GM21381 (cell line): ENCODE data around the gene UBXN6.

Experiments
- ATAC-seq: cut with Tn5 transposase; IDR thresholded peaks from one replicate; pipeline ENCODE4 v1.9.1; 2021; ENCODE audit warnings: mild to moderate bottlenecking, moderate library complexity; ENCODE audit not compliant: unreplicated experiment

Gene UBXN6

DNA sequence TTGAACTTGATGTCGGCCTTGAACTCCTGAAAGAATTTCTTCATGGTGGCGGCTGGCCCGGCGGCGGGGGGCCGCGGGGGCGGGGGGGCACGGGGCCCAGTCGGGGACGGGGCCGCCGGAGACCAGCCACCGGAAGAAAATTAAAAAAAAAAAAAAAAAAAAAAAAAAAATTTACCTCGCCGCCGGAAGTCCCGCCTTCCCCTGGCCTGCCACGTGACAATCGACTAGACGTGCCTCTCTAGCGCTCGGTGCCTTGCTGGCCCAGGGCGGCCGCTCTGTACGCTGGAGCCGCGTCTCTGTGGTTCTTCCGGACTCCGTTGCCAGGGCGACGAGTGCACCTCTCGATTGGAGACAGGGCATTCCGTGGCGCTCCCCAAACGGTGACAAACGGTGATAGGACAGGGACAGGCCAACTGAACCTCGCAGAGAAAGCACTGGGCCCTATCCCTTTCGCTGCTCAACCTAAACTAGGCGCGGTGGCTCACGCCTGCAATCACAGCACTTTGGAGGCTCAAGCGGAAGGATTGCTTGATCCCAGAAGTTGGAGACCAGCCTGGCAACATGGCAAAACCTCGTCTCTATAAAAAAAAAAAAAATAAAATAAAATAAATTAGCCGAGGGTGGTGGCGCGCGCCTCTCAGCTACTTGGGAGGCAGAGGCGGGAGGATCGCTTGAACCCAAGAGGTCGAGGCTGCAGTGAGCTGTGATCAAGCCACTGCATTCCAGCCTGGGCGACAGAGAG, at the start of gene UBXN6:
TSS of gene UBXN6 (minus strand) at position 141 of the 742 bp plus-strand sequence. CDS start at position 44, 97 bp downstream.
- peak; percentile 90 for ATAC-seq

GRCh38 chr19:4507150-4507452, 49.5 kb upstream of the UBXN6 start:
- no peak for ATAC-seq

DNA sequence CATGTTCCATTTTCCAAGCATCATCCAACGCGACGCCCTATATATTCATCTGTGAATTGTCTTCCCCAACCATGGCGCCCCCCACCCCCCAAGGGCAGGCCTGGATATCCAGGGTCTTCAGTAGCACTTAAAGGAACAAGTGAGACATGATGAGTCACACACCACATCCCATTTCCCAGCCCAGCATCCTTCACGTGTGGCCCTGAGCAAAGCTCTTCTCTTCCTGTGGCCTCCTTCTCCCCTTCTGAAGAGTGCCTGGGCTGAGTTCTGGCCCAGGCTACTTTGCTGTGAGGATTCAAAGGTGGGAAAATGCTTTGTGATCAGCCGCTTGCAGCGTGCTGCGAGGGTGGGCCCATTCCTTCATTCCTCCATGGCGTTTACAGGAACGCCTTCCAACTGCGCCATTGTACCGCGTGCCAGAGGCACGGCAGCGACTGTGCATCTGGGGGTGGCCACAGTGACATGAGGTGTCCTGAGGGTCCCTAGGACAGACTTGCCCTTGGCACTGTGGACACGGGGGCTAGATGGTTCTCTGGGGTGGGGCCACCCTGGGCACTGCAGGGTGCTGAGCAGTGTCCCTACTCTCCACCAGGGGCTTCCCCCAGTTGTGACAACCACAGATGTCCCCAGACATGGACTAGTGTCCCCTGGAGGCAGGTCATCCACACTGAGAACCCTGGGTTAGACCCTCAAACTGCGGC, 49.0 kb upstream of the UBXN6 start:
- ATAC-seq, result no peak

DNA sequence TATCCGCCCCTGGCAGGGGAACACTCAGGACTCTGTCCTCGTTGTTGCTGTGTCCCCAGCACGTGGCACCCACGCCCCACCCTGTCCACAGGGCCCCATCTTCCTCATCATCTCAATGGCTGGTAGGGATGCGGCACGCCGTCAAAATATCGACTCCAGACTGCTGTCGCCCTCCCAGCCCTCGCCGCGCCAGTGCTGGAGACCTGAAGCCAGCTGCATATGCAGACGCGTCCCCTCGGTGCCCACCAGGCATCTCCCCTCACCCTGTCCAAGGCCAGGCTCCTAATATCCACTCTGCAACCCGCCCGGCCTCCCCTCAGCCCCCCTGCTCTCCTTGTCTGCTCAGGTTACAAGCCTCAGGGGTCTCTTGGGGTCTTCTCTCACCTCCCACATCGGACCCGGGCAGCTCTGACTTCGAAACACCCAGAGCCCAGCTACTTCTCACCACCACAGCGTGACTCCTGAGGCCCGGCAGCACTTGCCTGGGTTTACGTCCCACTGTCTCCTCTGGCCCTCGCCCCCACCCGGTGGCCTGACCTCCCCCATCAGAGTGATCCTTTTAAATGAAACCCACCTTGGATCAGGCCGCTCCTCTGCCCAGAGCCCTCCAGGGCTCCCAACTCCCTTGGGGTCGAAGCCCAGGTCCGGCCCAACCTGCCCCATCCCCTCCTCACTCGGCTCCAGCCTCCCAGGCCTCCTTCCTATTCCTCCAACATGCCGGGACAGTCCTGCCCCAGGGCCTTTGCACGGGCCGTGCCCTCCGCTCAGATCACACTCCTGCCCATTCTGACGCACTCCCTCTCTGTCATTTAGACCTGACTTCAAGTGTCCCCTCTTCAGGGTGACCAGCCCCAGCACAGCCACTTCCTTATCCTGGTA, 48.2 kb upstream of the UBXN6 start:
- ATAC-seq, result no peak

DNA sequence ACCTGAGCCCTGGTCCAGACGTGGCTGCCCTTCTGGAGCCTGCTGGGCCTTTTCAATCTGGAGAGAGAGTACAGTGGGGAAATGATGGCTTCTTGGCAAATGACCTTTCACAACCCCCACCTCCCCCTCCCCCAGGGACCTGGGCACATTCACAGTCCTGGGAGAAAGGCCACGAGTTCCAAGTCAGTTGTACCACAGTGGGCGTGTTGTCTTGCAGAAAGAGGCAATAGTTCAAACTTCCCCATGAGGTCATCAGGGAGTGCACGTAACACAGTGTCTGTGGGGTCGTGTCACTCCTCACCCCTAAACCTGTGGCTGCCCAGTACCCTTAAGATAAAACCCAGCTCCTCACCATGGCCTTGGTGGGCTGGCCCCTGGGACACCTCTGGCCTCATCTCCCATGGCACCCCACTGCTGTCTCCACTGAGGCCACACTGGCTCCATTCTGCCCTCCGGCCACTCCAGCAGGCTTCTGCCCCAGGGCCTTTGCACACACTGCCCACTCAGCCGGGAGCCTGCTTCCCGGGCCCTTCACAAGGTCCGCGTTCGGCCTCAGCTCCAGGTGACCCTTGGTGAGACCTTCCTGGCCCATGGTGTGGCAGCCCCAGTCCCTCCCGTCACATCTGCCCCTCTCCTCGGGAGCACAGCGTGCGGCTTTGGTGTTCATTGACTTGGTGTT, 47.4 kb upstream of the UBXN6 start:
- ATAC-seq, result no peak

DNA sequence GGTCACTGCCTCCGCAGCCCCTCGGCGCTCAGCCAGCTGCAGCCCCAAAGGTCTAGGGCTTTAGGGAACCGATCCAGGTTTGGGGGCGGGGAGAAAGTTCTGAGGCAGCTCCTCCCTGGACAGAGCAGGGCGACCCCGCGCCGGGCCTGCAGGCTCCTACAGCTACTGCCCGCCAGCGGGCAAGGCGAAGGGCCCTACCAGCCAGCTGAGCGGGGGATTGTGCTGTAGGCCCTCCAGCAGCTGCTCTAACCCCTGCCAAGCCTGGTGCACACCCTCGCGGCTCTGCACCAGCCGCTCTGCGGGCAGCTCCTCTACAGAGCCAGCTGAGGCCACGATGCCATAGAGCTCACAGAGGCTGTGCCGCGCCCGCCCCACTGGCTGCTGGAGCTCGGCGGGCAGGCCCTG, 46.7 kb upstream of the UBXN6 start:
- ATAC-seq, result no peak

DNA sequence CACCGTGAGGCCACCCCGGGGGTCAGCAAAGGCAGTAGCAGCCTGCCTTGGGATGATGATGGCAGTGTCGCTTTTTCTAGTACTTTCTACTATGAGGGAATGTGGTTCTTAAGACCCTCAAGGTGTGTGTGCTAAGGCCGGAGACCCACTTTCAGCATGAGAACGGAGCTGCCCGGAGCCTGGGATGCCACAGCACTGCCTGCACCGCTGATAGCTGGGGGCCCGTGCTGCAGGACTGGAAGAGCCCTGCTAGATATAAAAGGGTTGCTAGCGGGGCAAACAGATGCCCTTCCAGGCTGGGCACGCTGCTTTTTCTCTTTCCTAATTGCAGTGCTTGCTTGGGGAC, 46.2 kb upstream of the UBXN6 start:
- no peak for ATAC-seq

- ATAC-seq, result no peak
Observed at GRCh38 chr19:4503132-4503824, 45.7 kb upstream of the UBXN6 start.

DNA sequence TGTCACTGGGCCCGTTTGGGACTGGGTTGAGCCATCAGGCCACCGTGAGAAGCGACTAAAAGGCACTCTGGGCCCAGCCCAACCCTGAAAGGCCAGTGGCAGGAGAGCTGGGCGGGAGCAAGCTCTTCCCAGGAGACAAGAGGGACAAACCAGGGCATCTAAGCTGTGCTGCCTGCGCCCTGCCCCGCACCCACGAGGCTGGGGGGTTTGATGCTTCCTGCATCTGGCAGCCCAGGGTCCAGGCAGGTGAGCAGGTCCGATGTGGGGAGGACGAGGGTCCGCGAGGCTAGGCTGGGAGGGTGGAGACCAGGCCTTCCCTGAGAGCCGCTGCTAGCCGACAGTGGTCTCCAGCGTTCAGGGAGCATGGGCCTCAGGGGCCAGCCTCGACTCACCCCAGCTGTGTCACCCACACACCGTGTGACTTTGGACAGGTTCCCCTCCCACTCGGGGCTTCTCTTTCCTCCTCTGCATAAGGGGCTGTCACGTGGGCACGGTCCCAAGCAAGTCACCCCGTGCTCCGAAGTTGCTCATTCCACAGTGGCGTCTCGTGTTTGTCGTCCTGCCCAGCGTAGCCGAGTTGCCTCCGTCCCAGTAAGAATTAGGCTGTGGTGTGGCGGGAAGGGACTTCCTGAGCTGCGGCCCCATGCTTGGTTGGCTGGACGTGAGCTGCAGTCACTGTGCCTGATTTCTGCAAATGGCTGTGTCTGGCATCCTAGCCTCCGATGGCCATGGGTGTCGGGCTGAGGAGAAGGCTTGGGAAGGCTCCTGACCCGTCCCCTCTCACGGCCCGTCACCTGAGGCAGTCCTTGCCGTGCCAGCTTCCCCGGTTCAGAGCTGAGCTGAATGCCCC, 44.9 kb upstream of the UBXN6 start:
- no peak for ATAC-seq

- ATAC-seq, result no peak
Observed at GRCh38 chr19:4501691-4502090, 44.1 kb upstream of the UBXN6 start.

DNA sequence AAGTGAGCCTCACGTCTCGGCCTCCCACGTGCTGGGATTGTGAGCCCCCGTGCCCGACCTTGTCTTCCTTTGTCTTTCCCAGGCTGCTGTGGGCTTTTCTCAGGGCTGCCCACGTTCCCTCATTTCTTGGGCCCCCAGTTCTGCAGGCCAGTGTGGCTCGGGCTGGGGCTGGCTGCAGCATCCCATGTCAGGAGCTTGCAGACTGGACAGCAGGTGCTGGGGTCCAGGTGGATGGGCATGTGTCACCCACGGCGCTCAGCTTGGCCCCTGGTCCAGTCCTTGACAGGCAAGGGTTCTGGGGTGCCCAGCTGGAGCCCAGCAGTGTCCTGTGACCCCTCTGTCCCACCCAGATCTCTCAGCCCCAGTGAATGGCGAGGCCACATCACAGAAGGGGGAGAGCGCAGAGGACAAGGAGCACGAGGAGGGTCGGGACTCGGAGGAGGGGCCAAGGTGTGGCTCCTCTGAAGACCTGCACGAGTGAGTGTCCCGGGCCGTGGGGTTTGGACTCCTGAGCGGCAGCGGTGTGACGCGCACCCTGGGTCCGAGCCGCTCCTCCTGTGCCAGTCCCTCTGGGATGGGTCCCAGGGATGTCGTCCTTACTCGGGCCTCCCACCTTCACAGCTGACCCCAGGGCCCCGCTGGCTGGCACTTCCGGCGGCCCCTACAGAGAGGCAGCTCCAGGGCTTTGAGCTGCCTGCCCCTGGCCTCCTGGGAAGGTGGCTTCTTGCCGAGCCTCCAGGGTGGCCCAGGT, 43.4 kb upstream of the UBXN6 start:
- no peak for ATAC-seq

DNA sequence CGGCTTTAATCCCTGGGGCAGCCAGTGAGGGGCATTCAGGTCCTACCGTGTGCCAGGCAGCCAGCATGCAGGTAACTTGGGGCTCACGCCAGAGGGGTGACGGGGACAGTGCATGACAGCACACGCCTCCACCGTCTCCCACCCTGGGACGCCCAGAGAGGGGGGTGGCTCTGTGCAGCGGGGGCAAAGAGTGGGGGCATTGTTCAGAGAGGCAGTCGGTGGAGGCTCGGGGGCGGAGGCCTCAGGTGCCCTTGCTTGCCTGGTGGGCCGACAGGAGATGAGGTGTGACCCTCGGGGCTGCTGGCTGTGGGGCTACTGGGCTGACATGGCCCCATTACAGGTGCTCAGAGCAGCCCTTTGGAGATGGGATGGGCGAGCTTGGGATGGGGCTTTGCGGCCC, 42.3 kb upstream of the UBXN6 start:
- no peak for ATAC-seq

DNA sequence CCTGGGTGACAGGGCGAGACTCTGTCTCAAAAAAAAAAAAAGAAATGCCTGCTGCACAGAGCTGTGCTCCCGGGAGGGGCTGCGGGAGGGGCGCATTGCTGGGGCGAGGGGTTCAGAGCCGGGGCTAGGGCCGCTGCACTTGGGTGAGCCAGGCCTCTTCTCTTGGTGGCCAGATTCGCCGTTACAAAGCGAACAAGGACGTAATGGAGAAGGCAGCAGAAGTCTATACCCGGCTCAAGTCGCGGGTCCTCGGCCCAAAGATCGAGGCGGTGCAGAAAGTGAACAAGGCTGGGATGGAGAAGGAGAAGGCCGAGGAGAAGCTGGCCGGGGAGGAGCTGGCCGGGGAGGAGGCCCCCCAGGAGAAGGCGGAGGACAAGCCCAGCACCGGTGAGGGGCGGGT, 41.7 kb upstream of the UBXN6 start:
- no peak for ATAC-seq

GRCh38 chr19:4498694-4499093, 41.1 kb upstream of the UBXN6 start:
- no peak for ATAC-seq

DNA sequence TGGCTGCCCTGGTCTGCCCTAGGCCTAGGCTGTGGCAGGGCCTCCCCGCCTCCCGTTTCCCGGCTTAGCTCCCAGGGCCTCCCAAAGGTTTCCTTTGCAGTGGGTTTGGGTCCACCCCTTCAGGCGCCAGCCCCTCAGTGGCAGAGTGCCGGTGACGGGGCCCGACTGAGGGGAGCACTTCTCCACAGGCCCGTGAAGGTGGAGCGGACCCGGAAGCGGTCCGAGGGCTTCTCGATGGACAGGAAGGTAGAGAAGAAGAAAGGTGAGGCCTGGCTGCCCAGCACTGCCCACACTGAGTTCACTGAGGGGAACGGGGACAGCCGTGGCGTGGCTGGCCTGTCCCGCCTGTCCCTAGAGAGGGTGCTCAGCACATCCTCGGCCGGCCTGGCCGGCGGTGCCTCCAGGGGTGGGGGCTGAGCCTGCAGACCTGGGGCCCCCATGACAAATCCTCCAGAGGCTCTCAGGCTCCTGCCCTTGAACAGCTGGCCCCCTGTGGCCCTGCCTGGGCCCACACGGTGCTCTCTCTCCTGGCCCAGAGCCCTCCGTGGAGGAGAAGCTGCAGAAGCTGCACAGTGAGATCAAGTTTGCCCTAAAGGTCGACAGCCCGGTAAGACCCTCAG, 40.3 kb upstream of the UBXN6 start:
- no peak for ATAC-seq

DNA sequence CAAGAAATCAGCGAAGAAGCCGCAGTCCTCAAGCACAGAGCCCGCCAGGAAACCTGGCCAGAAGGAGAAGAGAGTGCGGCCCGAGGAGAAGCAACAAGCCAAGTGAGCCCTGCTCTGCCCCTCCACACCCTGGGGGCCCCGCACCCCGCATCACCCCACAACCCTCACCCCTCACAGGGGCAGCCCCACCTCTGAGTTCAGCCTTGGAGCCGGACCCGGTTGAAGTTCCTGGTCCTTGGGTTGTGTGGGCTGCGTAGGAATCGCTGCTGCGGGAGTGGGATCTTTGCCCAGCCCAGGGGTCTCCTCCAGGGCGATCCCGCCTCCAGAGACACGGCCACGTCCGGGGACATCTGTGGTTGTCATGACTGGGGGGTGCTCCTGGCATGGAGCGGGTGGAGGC, 38.7 kb upstream of the UBXN6 start:
- no peak for ATAC-seq

- no peak for ATAC-seq
Observed at GRCh38 chr19:4495471-4495870, 37.9 kb upstream of the UBXN6 start.

- ATAC-seq, result no peak
Observed at GRCh38 chr19:4494691-4495064, 37.1 kb upstream of the UBXN6 start.
